Activated naive CD8-positive, alpha-beta T cell (primary cell): ENCODE data around the gene EMSY.
"Not testable (repeated sequence)": the region's sequence is repeated elsewhere in the genome, so short reads cannot be mapped to it uniquely, and the experiment has no call there.

Source experiments
- H3K27ac Mint-ChIP-seq: one replicate; pipeline ENCODE4 v1.8.0; 2021; ENCODE audit warnings: mixed read lengths
- H3K27me3 Mint-ChIP-seq: one replicate; pipeline ENCODE4 v1.8.0; 2021; ENCODE audit warnings: mixed read lengths
- H3K36me3 Mint-ChIP-seq: one replicate; pipeline ENCODE4 v1.8.0; 2021; ENCODE audit warnings: mixed read lengths
- H3K4me1 Mint-ChIP-seq: one replicate; pipeline ENCODE4 v1.8.0; 2021; ENCODE audit warnings: low read depth, mixed read lengths
- H3K4me3 Mint-ChIP-seq: one replicate; pipeline ENCODE4 v1.8.0; 2021; ENCODE audit warnings: mild to moderate bottlenecking, mixed read lengths
- H3K9me3 Mint-ChIP-seq: one replicate; pipeline ENCODE4 v1.8.0; 2021; ENCODE audit warnings: low read depth, mixed read lengths

EMSY gene

GRCh38 chr11:76587820-76588454 lies 143.1 kb downstream of the EMSY start:
- no peaks in the 10 kb centered on the region for H3K27me3 Mint-ChIP-seq

GRCh38 chr11:76588455-76589325 lies 143.9 kb downstream of the EMSY start:
- no peaks in the 10 kb centered on the region for H3K36me3 Mint-ChIP-seq
- peak overlapping the region; percentile 83 for H3K27ac Mint-ChIP-seq
- H3K9me3 Mint-ChIP-seq, result no peaks in the 10 kb centered on the region
- peaks cover 14% of the 10 kb centered on the region for H3K4me1 Mint-ChIP-seq
- H3K27me3 Mint-ChIP-seq, result no peaks in the 10 kb centered on the region
- no peak overlapping the region for H3K4me3 Mint-ChIP-seq

More at GRCh38 chr11:76587820-76588454, 143.1 kb downstream of the EMSY start:
- H3K36me3 Mint-ChIP-seq, result no peaks in the 10 kb centered on the region
- H3K9me3 Mint-ChIP-seq, result no peaks in the 10 kb centered on the region
- H3K4me3 Mint-ChIP-seq, result no peak overlapping the region
- H3K27ac Mint-ChIP-seq, result peak overlapping the region; percentile 83
- H3K4me1 Mint-ChIP-seq, result peaks cover 14% of the 10 kb centered on the region

DNA sequence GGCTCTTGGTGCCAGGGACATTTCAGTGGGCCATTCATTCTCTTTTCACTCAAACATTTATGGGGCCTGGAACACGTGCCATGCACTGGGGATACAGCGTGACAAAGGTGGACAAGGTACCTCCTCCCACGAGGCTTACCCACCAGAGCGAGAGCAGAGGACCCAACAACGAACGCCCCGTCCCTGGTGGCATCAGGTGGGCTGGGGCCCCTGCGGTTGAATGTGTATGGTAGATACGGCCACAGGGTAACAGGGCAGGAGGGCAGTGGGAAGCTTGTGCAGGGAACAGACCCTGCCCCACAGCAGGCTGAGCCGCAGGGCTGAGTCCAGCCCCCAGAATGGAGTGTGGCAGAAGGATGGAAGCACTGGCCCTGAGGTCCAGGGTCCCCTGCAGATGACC lies 144.7 kb downstream of the EMSY start:
- H3K4me3 Mint-ChIP-seq, result no peak overlapping the region
- H3K27me3 Mint-ChIP-seq, result no peaks in the 10 kb centered on the region
- no peaks in the 10 kb centered on the region for H3K36me3 Mint-ChIP-seq

DNA sequence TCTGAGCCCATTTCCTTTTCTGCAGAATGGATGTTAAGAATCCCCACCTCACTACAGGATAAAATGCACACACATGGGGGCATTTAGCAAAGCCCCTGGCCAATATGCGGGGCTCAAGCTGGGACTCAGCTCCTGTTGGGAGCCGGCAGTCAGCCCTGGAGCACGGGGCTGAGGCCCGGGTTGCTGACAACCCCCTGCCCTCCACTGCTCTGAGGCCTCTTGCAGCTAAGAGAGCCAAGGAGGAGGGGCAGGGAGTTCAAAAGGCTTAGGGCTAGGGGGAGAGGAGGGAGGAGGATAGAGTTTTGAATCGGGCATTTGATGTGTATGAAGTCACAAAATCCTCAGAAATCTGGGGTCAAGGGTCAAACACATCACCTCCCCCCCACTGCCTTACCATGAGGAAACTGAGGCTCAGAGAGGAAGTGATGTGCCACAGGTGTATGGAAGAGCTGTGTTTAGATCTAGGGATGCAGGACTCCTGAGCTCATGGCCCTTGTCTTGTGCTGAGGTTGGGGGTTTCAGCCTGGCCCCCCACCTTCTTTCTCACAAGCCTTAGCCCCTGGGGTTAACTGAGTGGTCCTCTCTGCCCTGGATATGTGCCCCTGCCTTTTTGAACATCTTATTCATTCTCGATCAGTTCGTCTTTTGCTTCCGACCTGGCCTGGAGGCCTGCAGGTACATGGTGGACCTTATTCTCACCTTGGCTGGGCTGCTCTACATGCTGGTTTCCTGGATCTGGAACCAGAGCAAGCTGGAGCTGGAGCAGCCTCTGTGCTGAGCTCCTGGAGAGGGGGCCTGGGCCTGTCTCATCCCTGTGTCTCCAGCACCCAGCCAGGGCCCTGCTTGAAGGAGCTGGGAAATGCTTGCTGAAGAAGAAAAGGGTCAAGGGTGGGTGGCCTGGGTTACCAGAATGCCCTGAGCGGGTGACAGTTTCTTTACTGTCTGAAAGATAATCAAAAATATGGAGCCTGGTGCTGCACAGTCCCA lies 145.4 kb downstream of the EMSY start:
- peaks cover 21% of the 10 kb centered on the region for H3K4me1 Mint-ChIP-seq
- H3K4me3 Mint-ChIP-seq, result no peak overlapping the region
- H3K27ac Mint-ChIP-seq, result peak overlapping the region; percentile 62
- no peaks in the 10 kb centered on the region for H3K27me3 Mint-ChIP-seq
- no peaks in the 10 kb centered on the region for H3K36me3 Mint-ChIP-seq
- peaks cover 4% of the 10 kb centered on the region for H3K9me3 Mint-ChIP-seq

More for the DNA sequence above, 144.7 kb downstream of the EMSY start:
- Mint-ChIP-seq H3K27ac (peak overlapping the region; percentile 83), H3K4me1 (peaks cover 16% of the 10 kb centered on the region), H3K9me3 (peaks cover 2% of the 10 kb centered on the region)

DNA sequence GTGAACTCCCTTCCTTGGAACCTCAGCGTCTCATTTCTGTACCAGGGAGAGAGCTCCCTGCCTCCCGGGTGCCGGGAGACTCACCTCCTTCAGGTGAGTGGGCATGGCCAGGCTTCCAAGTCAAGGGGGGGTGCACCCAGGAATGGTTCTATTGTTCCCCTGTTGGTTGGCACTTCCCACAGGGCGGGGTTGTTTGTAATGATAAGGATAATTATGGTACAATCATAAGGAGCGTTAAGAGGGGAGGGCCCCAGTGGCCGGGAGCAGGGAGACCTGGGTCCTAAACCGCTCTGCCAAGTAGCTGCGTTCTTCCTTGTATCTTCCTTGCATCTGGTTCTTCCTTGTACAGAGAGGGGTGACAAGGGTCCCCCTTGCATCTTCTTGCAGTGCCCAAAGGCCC lies 146.6 kb downstream of the EMSY start:
- H3K9me3 Mint-ChIP-seq, result peaks cover 4% of the 10 kb centered on the region
- no peaks in the 10 kb centered on the region for H3K27me3 Mint-ChIP-seq
- no peak overlapping the region for H3K4me3 Mint-ChIP-seq
- no peak overlapping the region for H3K27ac Mint-ChIP-seq
- no peaks in the 10 kb centered on the region for H3K36me3 Mint-ChIP-seq
- H3K4me1 Mint-ChIP-seq, result peaks cover 21% of the 10 kb centered on the region

DNA sequence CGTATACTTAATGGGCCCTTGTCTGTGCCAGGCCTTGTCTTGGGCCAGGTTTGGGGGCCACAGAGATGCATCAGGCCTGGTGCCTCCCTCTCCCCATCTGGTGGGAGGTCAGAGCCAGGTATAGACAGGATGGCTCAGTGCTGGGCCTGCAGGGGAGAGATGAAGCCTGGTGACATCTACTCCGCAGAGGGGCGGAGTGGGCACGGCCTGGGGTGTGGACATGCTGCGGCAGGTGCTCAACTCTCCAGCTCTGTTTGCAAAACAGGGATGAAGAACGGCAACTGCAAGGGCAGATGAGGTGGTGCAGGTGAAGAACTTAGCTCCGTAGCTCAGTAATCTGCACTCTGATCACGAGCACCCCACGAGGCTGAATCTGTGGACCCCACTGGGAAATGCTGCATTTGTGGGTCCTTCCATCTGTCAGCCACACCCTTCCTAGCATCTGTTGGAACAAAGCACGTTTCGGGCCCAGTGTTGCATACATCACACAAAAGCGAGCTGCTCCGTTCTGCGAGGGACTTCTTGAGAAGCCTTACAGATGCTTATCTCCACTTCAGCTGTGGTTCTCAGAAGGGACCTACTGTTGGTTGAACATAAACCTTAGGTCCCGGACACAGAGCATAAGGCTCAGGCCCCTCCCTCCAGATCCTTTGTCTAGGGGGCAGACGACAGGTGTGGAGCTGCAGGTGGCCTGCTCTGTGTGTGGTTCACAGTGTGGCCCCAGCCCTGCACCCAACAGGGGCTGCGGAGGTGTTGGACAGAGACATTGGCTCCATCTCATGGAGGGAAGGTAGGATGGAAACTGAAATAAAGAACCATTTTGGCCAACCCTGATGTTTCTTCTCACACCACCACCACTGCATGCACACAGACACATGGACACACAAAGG lies 147.5 kb downstream of the EMSY start:
- Mint-ChIP-seq H3K4me3 (no peak overlapping the region), H3K36me3 (no peaks in the 10 kb centered on the region), H3K9me3 (peaks cover 4% of the 10 kb centered on the region), H3K27ac (no peak overlapping the region), H3K27me3 (no peaks in the 10 kb centered on the region), H3K4me1 (peaks cover 21% of the 10 kb centered on the region)

- Mint-ChIP-seq H3K27ac (peak overlapping the region; percentile 1), H3K36me3 (no peaks in the 10 kb centered on the region), H3K4me1 (peaks cover 19% of the 10 kb centered on the region), H3K4me3 (no peak overlapping the region), H3K9me3 (peaks cover 4% of the 10 kb centered on the region), H3K27me3 (no peaks in the 10 kb centered on the region)
These were observed 148.1 kb downstream of the EMSY start for GRCh38 chr11:76592961-76593360.

GRCh38 chr11:76595091-76595490 lies 150.3 kb downstream of the EMSY start:
- not testable (repeated sequence) for H3K27ac Mint-ChIP-seq, H3K9me3 Mint-ChIP-seq, H3K4me3 Mint-ChIP-seq, H3K27me3 Mint-ChIP-seq, H3K36me3 Mint-ChIP-seq, H3K4me1 Mint-ChIP-seq

GRCh38 chr11:76596652-76597051 lies 151.8 kb downstream of the EMSY start:
- peaks cover 4% of the 10 kb centered on the region for H3K9me3 Mint-ChIP-seq
- H3K27ac Mint-ChIP-seq, result no peak overlapping the region
- peaks cover 7% of the 10 kb centered on the region for H3K4me1 Mint-ChIP-seq
- no peaks in the 10 kb centered on the region for H3K27me3 Mint-ChIP-seq
- H3K36me3 Mint-ChIP-seq, result no peaks in the 10 kb centered on the region
- no peak overlapping the region for H3K4me3 Mint-ChIP-seq

DNA sequence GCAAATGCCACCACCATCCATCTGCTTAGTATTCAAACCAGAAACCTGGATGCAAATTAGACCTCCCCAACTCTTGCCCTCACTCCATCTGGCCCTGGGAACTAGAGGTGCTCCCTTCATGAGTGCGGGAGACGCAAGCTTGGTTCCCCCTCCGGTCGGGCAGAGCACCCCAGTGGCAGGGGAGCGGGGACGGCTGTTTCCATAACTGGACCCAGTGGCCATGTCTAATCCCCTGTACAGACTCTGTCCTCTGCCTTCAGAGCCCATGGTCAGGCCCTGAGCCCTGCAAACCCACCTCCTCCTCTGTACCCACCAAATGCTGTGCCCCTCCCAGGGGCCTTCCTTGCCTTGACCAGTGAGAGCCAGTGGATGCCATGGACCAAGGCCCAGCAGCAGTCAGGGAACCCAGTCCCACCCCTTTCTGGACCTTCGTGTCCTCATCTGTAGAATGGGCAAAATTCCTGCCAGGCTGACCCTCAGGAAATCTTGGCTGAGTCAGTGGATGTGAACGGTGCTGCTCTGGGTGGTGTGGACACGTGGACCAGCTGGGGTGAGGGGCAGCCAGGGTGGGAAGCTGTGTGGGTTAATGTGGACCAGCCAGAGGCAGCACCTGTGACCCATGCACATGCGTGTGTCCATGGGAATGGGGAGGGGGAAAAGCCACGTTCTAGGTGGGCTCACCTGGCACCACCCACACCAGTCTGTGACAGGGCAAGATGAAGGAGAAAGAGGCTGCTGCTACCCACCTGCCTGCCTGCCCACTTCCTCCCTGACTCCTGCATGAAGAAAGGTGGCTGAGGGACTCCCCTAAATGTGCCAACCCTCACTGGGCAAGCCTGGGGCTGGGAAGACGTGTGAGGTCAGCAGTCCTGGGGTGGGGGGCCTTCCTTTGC lies 153.0 kb downstream of the EMSY start:
- Mint-ChIP-seq H3K4me1 (peaks cover 7% of the 10 kb centered on the region), H3K27ac (no peak overlapping the region), H3K9me3 (peaks cover 4% of the 10 kb centered on the region), H3K4me3 (no peak overlapping the region), H3K27me3 (no peaks in the 10 kb centered on the region), H3K36me3 (no peaks in the 10 kb centered on the region)

DNA sequence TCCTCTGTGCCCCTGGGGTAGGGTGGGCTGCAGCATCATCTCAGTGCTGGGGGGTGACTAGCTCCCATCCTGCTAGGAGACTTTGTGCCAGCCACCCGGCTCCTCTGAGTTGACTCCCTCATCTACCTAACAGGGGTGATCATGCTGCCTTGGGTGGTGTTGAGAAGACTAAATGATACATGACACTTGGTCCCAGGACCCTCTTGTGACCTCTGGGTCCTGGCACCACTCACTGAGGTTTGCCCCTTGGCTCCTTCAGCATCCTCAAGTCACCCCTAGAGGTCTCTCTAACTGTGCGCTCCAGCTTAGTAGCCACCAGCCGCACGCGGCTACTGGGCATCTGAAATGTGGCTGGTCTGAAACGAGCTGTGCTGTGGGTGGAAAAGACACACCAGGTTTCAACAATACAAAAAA lies 153.6 kb downstream of the EMSY start:
- Mint-ChIP-seq H3K27me3 (no peaks in the 10 kb centered on the region), H3K4me1 (peaks cover 7% of the 10 kb centered on the region), H3K4me3 (no peak overlapping the region)

GRCh38 chr11:76599041-76600013 lies 154.5 kb downstream of the EMSY start:
- H3K4me1 Mint-ChIP-seq, result peaks cover 7% of the 10 kb centered on the region
- H3K4me3 Mint-ChIP-seq, result no peak overlapping the region
- H3K27ac Mint-ChIP-seq, result no peak overlapping the region
- peaks cover 3% of the 10 kb centered on the region for H3K9me3 Mint-ChIP-seq
- no peaks in the 10 kb centered on the region for H3K27me3 Mint-ChIP-seq
- H3K36me3 Mint-ChIP-seq, result no peaks in the 10 kb centered on the region

More for the DNA sequence above, 153.6 kb downstream of the EMSY start:
- H3K9me3 Mint-ChIP-seq, result peaks cover 4% of the 10 kb centered on the region
- no peak overlapping the region for H3K27ac Mint-ChIP-seq
- no peaks in the 10 kb centered on the region for H3K36me3 Mint-ChIP-seq
